GM21526 (cell line): ENCODE results near the gene B3GALT6.

Source experiments
- ATAC-seq: cut with Tn5 transposase; IDR thresholded peaks from one replicate; pipeline ENCODE4 v1.9.1; 2021; ENCODE audit warnings: moderate library complexity; ENCODE audit not compliant: unreplicated experiment, low FRiP score

The B3GALT6 gene

DNA sequence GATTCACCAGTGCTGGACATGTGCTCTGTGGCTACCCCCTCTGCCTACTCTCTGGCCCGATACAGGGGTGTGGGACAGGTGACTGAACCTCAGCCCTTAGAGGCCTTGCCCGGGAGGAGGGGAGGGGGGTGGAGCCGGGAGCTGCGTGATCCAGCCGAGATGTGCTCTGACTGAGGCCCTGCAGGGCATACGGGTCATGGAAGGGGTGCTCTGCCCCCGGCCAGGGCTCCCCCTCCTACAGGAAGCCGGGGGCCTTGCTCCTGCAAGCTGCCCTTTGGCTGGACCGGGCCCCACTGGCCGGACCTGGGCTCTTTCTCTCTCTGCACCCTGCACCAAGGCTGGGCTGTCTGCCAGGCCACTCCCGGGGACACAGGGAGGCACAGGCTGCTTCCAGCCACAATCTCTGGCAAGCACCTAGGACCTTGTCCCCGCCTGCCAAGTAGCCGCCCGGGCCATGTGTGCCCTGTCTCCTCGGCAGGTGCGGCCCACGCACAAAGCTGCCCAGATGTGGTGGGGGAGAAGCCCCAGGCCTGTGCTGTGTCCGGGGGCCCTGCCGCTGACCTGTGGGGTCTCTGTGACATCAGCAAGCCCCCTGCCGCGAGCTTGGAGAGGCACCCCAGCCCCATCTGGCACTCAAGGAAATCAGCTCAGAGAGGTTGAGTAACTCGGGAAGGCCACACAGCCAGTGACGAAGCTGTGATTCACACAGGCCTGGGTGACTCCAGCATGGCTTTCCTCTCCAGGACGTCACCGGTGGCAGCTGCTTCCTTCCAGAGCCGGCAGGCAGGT, 49.7 kb downstream of the B3GALT6 start:
- no peak for ATAC-seq

DNA sequence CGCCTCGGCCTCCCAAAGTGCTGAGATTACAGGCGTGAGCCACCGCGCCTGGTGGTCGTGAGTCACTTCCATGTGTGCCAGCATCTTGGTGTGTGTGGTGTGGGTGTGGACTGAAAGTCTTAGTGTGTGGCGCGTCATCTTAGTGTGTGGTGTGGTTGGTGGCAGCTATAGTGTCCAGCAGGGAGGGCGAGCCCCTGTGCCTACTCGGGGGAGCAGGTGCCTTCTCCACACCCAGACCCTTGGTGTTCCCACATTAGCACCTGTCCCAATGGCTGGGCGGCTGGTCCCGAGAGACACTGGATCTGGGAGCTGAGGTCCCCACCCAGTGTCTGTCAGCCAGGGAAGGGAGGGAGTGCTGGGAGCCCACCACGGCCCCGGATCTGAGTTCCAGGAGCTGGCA, 51.0 kb downstream of the B3GALT6 start:
- ATAC-seq = no peak

DNA sequence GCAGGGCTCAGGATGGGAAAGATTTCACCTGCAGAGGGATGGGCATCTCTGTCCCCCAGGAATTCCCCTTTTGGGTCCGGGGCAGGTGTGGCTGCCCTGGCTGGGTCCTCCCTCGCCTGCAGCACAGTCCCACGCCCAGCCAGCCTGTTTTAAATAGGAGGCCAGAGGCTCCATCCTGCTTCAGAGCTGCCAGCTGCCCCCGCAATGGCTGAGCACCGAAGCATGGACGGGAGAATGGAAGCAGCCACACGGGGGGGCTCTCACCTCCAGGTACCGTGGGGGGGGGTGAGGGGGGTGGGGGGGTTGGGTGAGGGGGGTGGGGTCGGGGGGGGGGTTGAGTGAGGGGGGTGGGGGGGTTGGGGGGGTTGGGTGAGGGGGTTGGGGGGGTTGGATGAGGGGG, 51.8 kb downstream of the B3GALT6 start:
- no peak for ATAC-seq
